Measurements from ENCODE around the gene WSCD1. TPM values are rescaled to one million over a fixed set of nuclear protein-coding genes. Genes with fewer than 3 reads are reported as not detected.

The WSCD1 gene
- total RNA-seq, 1 donor = under 0.01 TPM

GRCh38 chr17:6080711-6081430 lies 10.7 kb downstream of the WSCD1 start:
- no peak overlapping the region for H3K4me3 ChIP-seq (ENCODE audit: low read depth, low read length)
- DNase-seq (ENCODE audit: low read depth) = no peak
- no peak for TF ChIP-seq CTCF (IDR thresholded peaks at IDR 0.05; ENCODE audit: insufficient read depth, low read depth, low read length)

GRCh38 chr17:6082335-6082734 lies 12.2 kb downstream of the WSCD1 start:
- no peak overlapping the region for H3K4me3 ChIP-seq (ENCODE audit: low read depth, low read length)
- TF ChIP-seq CTCF (IDR thresholded peaks at IDR 0.05; ENCODE audit: insufficient read depth, low read depth, low read length) = no peak
- no peak for DNase-seq (ENCODE audit: low read depth)

- no peak for DNase-seq (ENCODE audit: low read depth)
- no peak for TF ChIP-seq CTCF (IDR thresholded peaks at IDR 0.05; ENCODE audit: insufficient read depth, low read depth, low read length)
- no peak overlapping the region for H3K4me3 ChIP-seq (ENCODE audit: low read depth, low read length)
Measured at GRCh38 chr17:6084311-6085161, 14.4 kb downstream of the WSCD1 start.

- no peak overlapping the region for H3K4me3 ChIP-seq (ENCODE audit: low read depth, low read length)
- TF ChIP-seq CTCF (IDR thresholded peaks at IDR 0.05; ENCODE audit: insufficient read depth, low read depth, low read length) = no peak
- DNase-seq (ENCODE audit: low read depth) = no peak
Measured at GRCh38 chr17:6085812-6086211, 15.6 kb downstream of the WSCD1 start.

GRCh38 chr17:6086603-6087400 lies 16.6 kb downstream of the WSCD1 start:
- TF ChIP-seq CTCF (IDR thresholded peaks at IDR 0.05; ENCODE audit: insufficient read depth, low read depth, low read length) = no peak
- no peak overlapping the region for H3K4me3 ChIP-seq (ENCODE audit: low read depth, low read length)
- DNase-seq (ENCODE audit: low read depth) = no peak

- no peak for DNase-seq (ENCODE audit: low read depth)
- no peak for TF ChIP-seq CTCF (IDR thresholded peaks at IDR 0.05; ENCODE audit: insufficient read depth, low read depth, low read length)
- H3K4me3 ChIP-seq (ENCODE audit: low read depth, low read length) = no peak overlapping the region
Measured at GRCh38 chr17:6088141-6088540, 18.0 kb downstream of the WSCD1 start.

Measured in fibroblast of villous mesenchyme (primary cell).